Keratinocyte (primary cell): ENCODE results near the gene ALS2. TPM values are rescaled to one million over a fixed set of nuclear protein-coding genes. Genes with fewer than 3 reads are reported as not detected.

ENCODE experiments used
- DNase-seq: peaks from one replicate; pipeline ENCODE4 v3.0.0-alpha.2; 2011; ENCODE audit warnings: low read depth, missing footprints, low spot score
- FAIRE-seq: peaks from 2 replicates; lab custom pipeline; 2011; peaks lifted over from hg19 to GRCh38; lab: Jason Lieb, UNC
- H2AFZ ChIP-seq: 2 replicates; pipeline ENCODE4 v1.6.0; 2012; ENCODE audit warnings: low read length, control low read depth, inconsistent platforms; ENCODE audit not compliant: control insufficient read depth
- H3K27ac ChIP-seq: 2 replicates; pipeline ENCODE4 v1.5.1; 2011; ENCODE audit warnings: low read length; ENCODE audit not compliant: control insufficient read depth, insufficient read depth
- H3K27me3 ChIP-seq: 3 replicates; pipeline ENCODE4 v1.6.0; 2011; ENCODE audit warnings: low read length; ENCODE audit not compliant: control insufficient read depth, insufficient read depth; ENCODE audit errors: extremely low read depth
- H3K36me3 ChIP-seq, 2 experiments: 2 replicates in 1 of 2; 3 replicates in 1 of 2; pipeline ENCODE4 v1.5.1; 2011; ENCODE audit warnings: low read length in 2 of 2, mild to moderate bottlenecking in 1 of 2; ENCODE audit not compliant: control insufficient read depth in 2 of 2, insufficient read depth in 2 of 2; ENCODE audit errors: extremely low read depth in 1 of 2
- H3K4me1 ChIP-seq: 3 replicates; pipeline ENCODE4 v1.5.1; 2011; ENCODE audit warnings: low read length; ENCODE audit not compliant: control insufficient read depth, insufficient read depth; ENCODE audit errors: extremely low read depth
- H3K4me2 ChIP-seq: 3 replicates; pipeline ENCODE4 v1.6.0; 2011; ENCODE audit warnings: low read depth, low read length; ENCODE audit not compliant: control insufficient read depth, insufficient read depth; ENCODE audit errors: extremely low read depth
- H3K4me3 ChIP-seq, 3 experiments: fragments of 200-600 bp in 1 of 3; sonication (generic) in 1 of 3; 2 replicates in 2 of 3; 3 replicates in 1 of 3; pipeline ENCODE4 v1.5.1; 2011 to 2016; ENCODE audit warnings: low read length in 3 of 3, mild to moderate bottlenecking in 3 of 3, control low read depth in 2 of 3, inconsistent platforms in 1 of 3, low read depth in 1 of 3, mixed read lengths in 1 of 3, mixed run types in 1 of 3, moderate library complexity in 1 of 3; ENCODE audit not compliant: control insufficient read depth in 2 of 3, insufficient read depth in 2 of 3; ENCODE audit errors: extremely low read depth in 1 of 3
- H3K79me2 ChIP-seq: 2 replicates; pipeline ENCODE4 v1.6.0; 2012; ENCODE audit warnings: low read length; ENCODE audit not compliant: control insufficient read depth, insufficient read depth
- H3K9ac ChIP-seq: 3 replicates; pipeline ENCODE4 v1.6.0; 2011; ENCODE audit warnings: low read length; ENCODE audit not compliant: control insufficient read depth, insufficient read depth; ENCODE audit errors: extremely low read depth
- H3K9me1 ChIP-seq: 3 replicates; pipeline ENCODE4 v1.6.0; 2011; ENCODE audit warnings: low read length; ENCODE audit not compliant: control insufficient read depth, insufficient read depth; ENCODE audit errors: extremely low read depth
- H3K9me3 ChIP-seq: 2 replicates; pipeline ENCODE4 v1.5.1; 2012; ENCODE audit warnings: low read depth, low read length; ENCODE audit not compliant: control insufficient read depth
- H4K20me1 ChIP-seq: 3 replicates; pipeline ENCODE4 v1.6.0; 2011; ENCODE audit warnings: low read length; ENCODE audit not compliant: control insufficient read depth, insufficient read depth; ENCODE audit errors: extremely low read depth
- CTCF ChIP-seq, 3 experiments: IDR thresholded peaks in 1 of 3; conservative IDR thresholded peaks in 1 of 3; optimal IDR thresholded peaks in 1 of 3; 2 replicates in 2 of 3; 3 replicates in 1 of 3; pipeline versions ENCODE3 to v1.5.1; 2011; ENCODE audit warnings: low read length in 3 of 3, mild to moderate bottlenecking in 3 of 3, moderate library complexity in 2 of 3, control low read depth in 1 of 3, inconsistent platforms in 1 of 3; ENCODE audit not compliant: insufficient read depth in 2 of 3; ENCODE audit errors: extremely low read depth in 1 of 3
- EZH2 ChIP-seq: IDR thresholded peaks from one replicate; pipeline ENCODE4 v1.6.1; 2012; ENCODE audit warnings: inconsistent platforms, mild to moderate bottlenecking, low read length, moderate library complexity
- dilution Hi-C: fragments of 300-500 bp; cut with MboI; formaldehyde crosslinking; loops from one replicate; pipeline ENCODE4 v1.7.0; 2020; ENCODE audit warnings: low sequenced_read_pairs; ENCODE audit not compliant: extremely low pct_ligation_motif_present
- polyA plus RNA-seq, 5 experiments: library from polyadenylated mRNA; depleted of rRNA in 3 of 5; stranded (reverse) in 3 of 5; stranded (forward) in 1 of 5; unstranded in 1 of 5; fragments of >200 nt; gene quantifications; 1 replicate in 1 of 5; 2 replicates in 3 of 5; 3 replicates in 1 of 5; pipeline versions ENCODE4 v1.2.1 to v1.2.3, GENCODE V29; 2011 to 2012; ENCODE audit warnings: missing spikeins in 2 of 5, low read depth in 1 of 5, low replicate concordance in 1 of 5

ALS2 gene
- polyA plus RNA-seq, 1 donor (not counting 4 experiments of a cell fraction or from before 2014, with no cell fraction given) = 25.8 TPM

DNA sequence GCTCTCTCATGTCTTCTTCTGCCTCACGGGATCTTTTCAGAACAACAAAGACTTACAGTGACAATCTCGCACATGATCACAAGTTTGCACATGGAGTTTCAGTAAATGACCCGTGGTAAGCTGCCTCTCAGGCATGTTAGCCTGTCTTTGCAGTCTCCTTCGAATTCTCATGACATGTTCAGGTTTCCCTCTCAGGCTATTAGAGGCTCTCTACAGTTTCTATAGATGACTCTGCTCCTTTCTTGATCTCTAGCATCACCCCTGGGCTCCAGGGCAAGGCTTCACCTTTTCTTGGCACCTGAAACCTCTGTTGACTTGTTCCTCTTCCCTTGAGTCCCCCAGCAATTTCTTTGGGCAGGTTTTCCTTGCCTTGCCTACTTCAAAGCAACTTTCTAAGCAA lies 105.3 kb downstream of the ALS2 start:
- no peaks in the 10 kb centered on the region for H3K79me2 ChIP-seq
- no peaks in the 10 kb centered on the region for H3K9me3 ChIP-seq
- no peaks in the 10 kb centered on the region for H3K9me1 ChIP-seq
- no peaks in the 10 kb centered on the region for H4K20me1 ChIP-seq
- FAIRE-seq = no peak
- dilution Hi-C loops = no loop called here
- H3K27me3 ChIP-seq = no peaks in the 10 kb centered on the region
- no peak overlapping the region for H3K4me2 ChIP-seq
- no peak for TF ChIP-seq CTCF (optimal IDR thresholded peaks at IDR 0.05 in 1 of 3, IDR thresholded peaks at IDR 0.05 in 1 of 3, conservative IDR thresholded peaks at IDR 0.05 in 1 of 3; ENCODE audit: extremely low read depth in 1 of 3, insufficient read depth in 2 of 3, low read length in 3 of 3)
- no peak for TF ChIP-seq EZH2
- no peaks in the 10 kb centered on the region for H3K36me3 ChIP-seq
- H3K4me1 ChIP-seq = no peaks in the 10 kb centered on the region
- no peak overlapping the region for H3K9ac ChIP-seq
- H3K4me3 ChIP-seq = no peak overlapping the region
- H2AFZ ChIP-seq = no peak overlapping the region
- no peak for DNase-seq
- no peak overlapping the region for H3K27ac ChIP-seq

- Histone ChIP-seq H3K9me1 (no peaks in the 10 kb centered on the region), H3K4me1 (no peaks in the 10 kb centered on the region), H3K4me3 (no peak overlapping the region), H4K20me1 (no peaks in the 10 kb centered on the region), H3K79me2 (no peaks in the 10 kb centered on the region), H3K36me3 (no peaks in the 10 kb centered on the region), H3K9ac (no peak overlapping the region), H2AFZ (no peak overlapping the region), H3K27me3 (no peaks in the 10 kb centered on the region), H3K27ac (no peak overlapping the region), H3K9me3 (no peaks in the 10 kb centered on the region), H3K4me2 (no peak overlapping the region)
- no peak for FAIRE-seq
- dilution Hi-C loops = no loop called here
- TF ChIP-seq EZH2 = no peak
- no peak for TF ChIP-seq CTCF (optimal IDR thresholded peaks at IDR 0.05 in 1 of 3, IDR thresholded peaks at IDR 0.05 in 1 of 3, conservative IDR thresholded peaks at IDR 0.05 in 1 of 3; ENCODE audit: extremely low read depth in 1 of 3, insufficient read depth in 2 of 3, low read length in 3 of 3)
- DNase-seq = no peak
These were observed 105.9 kb downstream of the ALS2 start for GRCh38 chr2:201674794-201675193.
